Measurements from ENCODE around the gene SRRM4.

The SRRM4 gene

DNA sequence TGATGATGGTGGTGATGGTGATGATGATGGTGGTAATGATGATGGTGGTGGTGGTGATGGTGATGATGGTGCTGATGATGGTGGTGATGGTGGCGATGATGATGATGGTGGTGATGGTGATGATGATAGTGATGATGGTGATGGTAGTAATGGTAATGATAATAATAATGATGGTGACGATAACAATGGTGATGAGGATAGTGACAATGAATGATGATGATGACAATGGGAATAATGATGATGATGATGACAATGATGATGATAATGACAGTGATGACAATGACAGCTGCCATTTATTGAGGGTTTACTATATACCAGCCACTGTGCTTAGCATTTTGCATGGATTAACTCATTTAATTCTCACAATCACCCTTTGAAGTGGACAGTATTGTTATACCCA is 94.6 kb downstream of the SRRM4 start:
- no peak overlapping the region for H3K9ac ChIP-seq (ENCODE audit: low read length)
- no peaks in the 10 kb centered on the region for H3K79me2 ChIP-seq (ENCODE audit: insufficient read depth, low read length)
- no peaks in the 10 kb centered on the region for H3F3A ChIP-seq (ENCODE audit: insufficient read depth, low read length)
- H2AFZ ChIP-seq (ENCODE audit: low read length) = no peak overlapping the region
- H4K20me1 ChIP-seq (ENCODE audit: insufficient read depth, low read length) = no peaks in the 10 kb centered on the region
- no peaks in the 10 kb centered on the region for H3K27me3 ChIP-seq (ENCODE audit: insufficient read depth, low read length)
- no peak overlapping the region for H3K4me2 ChIP-seq (ENCODE audit: low read length)
- H3K9me2 ChIP-seq (ENCODE audit: low read depth, low read length) = no peaks in the 10 kb centered on the region
- TF ChIP-seq, protein P1, sequence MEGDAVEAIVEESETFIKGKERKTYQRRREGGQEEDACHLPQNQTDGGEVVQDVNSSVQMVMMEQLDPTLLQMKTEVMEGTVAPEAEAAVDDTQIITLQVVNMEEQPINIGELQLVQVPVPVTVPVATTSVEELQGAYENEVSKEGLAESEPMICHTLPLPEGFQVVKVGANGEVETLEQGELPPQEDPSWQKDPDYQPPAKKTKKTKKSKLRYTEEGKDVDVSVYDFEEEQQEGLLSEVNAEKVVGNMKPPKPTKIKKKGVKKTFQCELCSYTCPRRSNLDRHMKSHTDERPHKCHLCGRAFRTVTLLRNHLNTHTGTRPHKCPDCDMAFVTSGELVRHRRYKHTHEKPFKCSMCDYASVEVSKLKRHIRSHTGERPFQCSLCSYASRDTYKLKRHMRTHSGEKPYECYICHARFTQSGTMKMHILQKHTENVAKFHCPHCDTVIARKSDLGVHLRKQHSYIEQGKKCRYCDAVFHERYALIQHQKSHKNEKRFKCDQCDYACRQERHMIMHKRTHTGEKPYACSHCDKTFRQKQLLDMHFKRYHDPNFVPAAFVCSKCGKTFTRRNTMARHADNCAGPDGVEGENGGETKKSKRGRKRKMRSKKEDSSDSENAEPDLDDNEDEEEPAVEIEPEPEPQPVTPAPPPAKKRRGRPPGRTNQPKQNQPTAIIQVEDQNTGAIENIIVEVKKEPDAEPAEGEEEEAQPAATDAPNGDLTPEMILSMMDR (IDR thresholded peaks at IDR 0.05; ENCODE audit: low read length) = no peak
- TF ChIP-seq EZH2 (IDR thresholded peaks at IDR 0.05; ENCODE audit: borderline replicate concordance, low read length) = no peak
- no peaks in the 10 kb centered on the region for H3K9me3 ChIP-seq (ENCODE audit: low read length)
- H3K36me3 ChIP-seq (ENCODE audit: insufficient read depth, low read length) = no peaks in the 10 kb centered on the region
- H3K27ac ChIP-seq (ENCODE audit: low read depth, low read length, poor library complexity, severe bottlenecking) = no peak overlapping the region
- no peaks in the 10 kb centered on the region for H3K4me1 ChIP-seq (ENCODE audit: insufficient read depth, low read length, severe bottlenecking)
- H3K4me3 ChIP-seq (ENCODE audit: low read depth, low read length, poor library complexity, severe bottlenecking) = no peak overlapping the region

- no peaks in the 10 kb centered on the region for H3F3A ChIP-seq (ENCODE audit: insufficient read depth, low read length)
- no peak overlapping the region for H3K27ac ChIP-seq (ENCODE audit: low read depth, low read length, poor library complexity, severe bottlenecking)
- H2AFZ ChIP-seq (ENCODE audit: low read length) = no peak overlapping the region
- H3K27me3 ChIP-seq (ENCODE audit: insufficient read depth, low read length) = no peaks in the 10 kb centered on the region
- no peaks in the 10 kb centered on the region for H3K79me2 ChIP-seq (ENCODE audit: insufficient read depth, low read length)
- no peaks in the 10 kb centered on the region for H3K4me1 ChIP-seq (ENCODE audit: insufficient read depth, low read length, severe bottlenecking)
- no peaks in the 10 kb centered on the region for H3K36me3 ChIP-seq (ENCODE audit: insufficient read depth, low read length)
- H4K20me1 ChIP-seq (ENCODE audit: insufficient read depth, low read length) = no peaks in the 10 kb centered on the region
- H3K9ac ChIP-seq (ENCODE audit: low read length) = no peak overlapping the region
- no peaks in the 10 kb centered on the region for H3K9me3 ChIP-seq (ENCODE audit: low read length)
- no peak overlapping the region for H3K4me2 ChIP-seq (ENCODE audit: low read length)
- no peaks in the 10 kb centered on the region for H3K9me2 ChIP-seq (ENCODE audit: low read depth, low read length)
- TF ChIP-seq EZH2 (IDR thresholded peaks at IDR 0.05; ENCODE audit: borderline replicate concordance, low read length) = no peak
- TF ChIP-seq, protein P1 (IDR thresholded peaks at IDR 0.05; ENCODE audit: low read length) = no peak
- H3K4me3 ChIP-seq (ENCODE audit: low read depth, low read length, poor library complexity, severe bottlenecking) = no peak overlapping the region
Observed at GRCh38 chr12:119079530-119079929, 98.2 kb downstream of the SRRM4 start.

- Histone ChIP-seq H3K9me2 (ENCODE audit: low read depth, low read length) (no peaks in the 10 kb centered on the region), H3K36me3 (ENCODE audit: insufficient read depth, low read length) (no peaks in the 10 kb centered on the region), H3K27ac (ENCODE audit: low read depth, low read length, poor library complexity, severe bottlenecking) (no peak overlapping the region), H4K20me1 (ENCODE audit: insufficient read depth, low read length) (no peaks in the 10 kb centered on the region), H3F3A (ENCODE audit: insufficient read depth, low read length) (no peaks in the 10 kb centered on the region), H3K4me1 (ENCODE audit: insufficient read depth, low read length, severe bottlenecking) (no peaks in the 10 kb centered on the region), H3K79me2 (ENCODE audit: insufficient read depth, low read length) (no peaks in the 10 kb centered on the region), H3K4me2 (ENCODE audit: low read length) (no peak overlapping the region), H3K27me3 (ENCODE audit: insufficient read depth, low read length) (no peaks in the 10 kb centered on the region), H3K9ac (ENCODE audit: low read length) (no peak overlapping the region), H3K4me3 (ENCODE audit: low read depth, low read length, poor library complexity, severe bottlenecking) (no peak overlapping the region), H2AFZ (ENCODE audit: low read length) (no peak overlapping the region), H3K9me3 (ENCODE audit: low read length) (no peaks in the 10 kb centered on the region)
- TF ChIP-seq, protein P1 (IDR thresholded peaks at IDR 0.05; ENCODE audit: low read length) = no peak
Observed at GRCh38 chr12:119082016-119082415, 100.7 kb downstream of the SRRM4 start.

Measured in OCI-LY1 (cell line).